GM06990 (cell line): ENCODE results near the gene DNAI2.

Experiments
- DNase-seq: peaks from one replicate; pipeline ENCODE4 v3.0.0-alpha.2; 2011; ENCODE audit not compliant: insufficient read length; ENCODE audit errors: extremely low read depth
- H3K27me3 ChIP-seq: replicated peaks from 2 replicates; pipeline ENCODE4 v1.6.0; 2011; ENCODE audit warnings: low read length; ENCODE audit not compliant: control insufficient read depth, insufficient read depth
- H3K36me3 ChIP-seq: 2 replicates; pipeline ENCODE4 v1.5.1; 2011; ENCODE audit warnings: low read length; ENCODE audit not compliant: control insufficient read depth, insufficient read depth
- H3K4me3 ChIP-seq: replicated peaks from 2 replicates; pipeline ENCODE4 v1.5.1; 2011; ENCODE audit warnings: low read depth, mild to moderate bottlenecking, control low read depth, low read length
- TF ChIP-seq, protein P1 (sequence below): IDR thresholded peaks from 2 replicates; pipeline ENCODE4 v1.5.1; 2011; ENCODE audit warnings: low read length, control low read depth, mild to moderate bottlenecking, inconsistent platforms; ENCODE audit not compliant: insufficient read depth, poor library complexity, severe bottlenecking

The DNAI2 gene

DNA sequence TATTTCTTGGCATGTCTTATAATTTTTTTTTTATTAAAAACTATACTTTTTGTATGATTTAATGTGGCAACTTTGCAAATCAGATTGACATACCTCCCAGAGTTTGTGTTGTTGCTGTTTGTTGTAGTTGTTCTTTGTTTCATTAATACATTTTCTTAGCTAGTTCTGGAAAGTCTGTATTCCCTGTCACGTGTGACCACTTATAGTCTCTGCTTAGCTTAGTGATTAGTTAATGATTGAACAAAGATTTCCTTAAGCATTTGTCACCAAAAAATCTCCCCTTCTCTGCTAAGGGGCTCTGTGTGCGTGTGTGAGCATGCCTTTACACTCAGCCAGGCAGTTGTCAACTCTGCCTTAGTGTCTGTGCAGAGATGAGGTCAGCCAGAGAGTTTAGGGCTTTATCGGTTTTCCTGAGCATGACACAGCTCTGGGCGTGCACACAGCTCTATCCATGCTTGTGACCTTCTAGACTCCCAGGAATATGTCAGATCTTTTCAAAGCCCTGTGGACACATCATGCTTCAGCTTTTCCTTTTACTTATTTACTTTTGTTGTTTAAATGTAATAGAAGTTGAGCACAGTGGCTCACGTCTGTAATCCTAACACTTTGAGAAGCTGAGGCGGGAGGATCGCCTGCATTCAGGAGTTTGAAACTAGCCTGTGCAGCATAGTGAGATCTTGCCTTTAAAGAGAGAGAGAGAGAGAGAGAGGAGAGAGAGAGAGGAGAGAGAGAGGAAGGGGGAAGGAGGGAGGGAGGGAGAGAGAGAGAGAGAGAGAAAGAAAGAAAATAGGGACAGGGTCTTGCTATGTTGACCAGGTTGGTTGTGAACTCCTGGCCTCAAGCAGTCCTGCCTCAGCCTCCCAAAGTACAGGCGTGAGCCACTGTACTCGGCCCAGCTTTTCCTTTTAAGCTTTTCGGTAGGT is 21.9 kb downstream of the DNAI2 start:
- TF ChIP-seq, protein P1, sequence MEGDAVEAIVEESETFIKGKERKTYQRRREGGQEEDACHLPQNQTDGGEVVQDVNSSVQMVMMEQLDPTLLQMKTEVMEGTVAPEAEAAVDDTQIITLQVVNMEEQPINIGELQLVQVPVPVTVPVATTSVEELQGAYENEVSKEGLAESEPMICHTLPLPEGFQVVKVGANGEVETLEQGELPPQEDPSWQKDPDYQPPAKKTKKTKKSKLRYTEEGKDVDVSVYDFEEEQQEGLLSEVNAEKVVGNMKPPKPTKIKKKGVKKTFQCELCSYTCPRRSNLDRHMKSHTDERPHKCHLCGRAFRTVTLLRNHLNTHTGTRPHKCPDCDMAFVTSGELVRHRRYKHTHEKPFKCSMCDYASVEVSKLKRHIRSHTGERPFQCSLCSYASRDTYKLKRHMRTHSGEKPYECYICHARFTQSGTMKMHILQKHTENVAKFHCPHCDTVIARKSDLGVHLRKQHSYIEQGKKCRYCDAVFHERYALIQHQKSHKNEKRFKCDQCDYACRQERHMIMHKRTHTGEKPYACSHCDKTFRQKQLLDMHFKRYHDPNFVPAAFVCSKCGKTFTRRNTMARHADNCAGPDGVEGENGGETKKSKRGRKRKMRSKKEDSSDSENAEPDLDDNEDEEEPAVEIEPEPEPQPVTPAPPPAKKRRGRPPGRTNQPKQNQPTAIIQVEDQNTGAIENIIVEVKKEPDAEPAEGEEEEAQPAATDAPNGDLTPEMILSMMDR, result no peak
- DNase-seq, result no peak
- Histone ChIP-seq H3K36me3 (no peaks in the 10 kb centered on the region), H3K4me3 (no peak overlapping the region), H3K27me3 (no peaks in the 10 kb centered on the region)

DNA sequence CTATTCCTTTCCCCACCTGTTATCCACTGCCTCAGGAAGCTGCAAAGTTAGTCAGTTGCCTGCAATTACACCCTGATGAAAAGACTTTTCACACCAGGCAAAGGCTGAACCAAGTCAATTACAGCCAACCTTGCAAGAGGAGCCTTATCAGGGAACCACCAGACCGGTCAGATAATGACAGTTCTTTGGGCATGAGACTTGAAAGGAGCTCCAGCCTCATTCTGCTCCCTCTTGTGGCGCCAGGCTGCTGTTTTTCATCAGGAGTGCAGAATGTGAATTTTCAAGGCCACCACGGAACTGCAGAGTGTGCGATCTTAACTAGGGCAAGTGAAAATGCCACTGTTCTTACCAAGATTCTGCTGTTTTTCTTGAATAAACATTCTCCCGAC is 22.5 kb downstream of the DNAI2 start:
- H3K36me3 ChIP-seq, result no peaks in the 10 kb centered on the region
- TF ChIP-seq, protein P1, result peak; percentile 61
- no peak for DNase-seq
- no peak overlapping the region for H3K4me3 ChIP-seq
- H3K27me3 ChIP-seq, result no peaks in the 10 kb centered on the region

DNA sequence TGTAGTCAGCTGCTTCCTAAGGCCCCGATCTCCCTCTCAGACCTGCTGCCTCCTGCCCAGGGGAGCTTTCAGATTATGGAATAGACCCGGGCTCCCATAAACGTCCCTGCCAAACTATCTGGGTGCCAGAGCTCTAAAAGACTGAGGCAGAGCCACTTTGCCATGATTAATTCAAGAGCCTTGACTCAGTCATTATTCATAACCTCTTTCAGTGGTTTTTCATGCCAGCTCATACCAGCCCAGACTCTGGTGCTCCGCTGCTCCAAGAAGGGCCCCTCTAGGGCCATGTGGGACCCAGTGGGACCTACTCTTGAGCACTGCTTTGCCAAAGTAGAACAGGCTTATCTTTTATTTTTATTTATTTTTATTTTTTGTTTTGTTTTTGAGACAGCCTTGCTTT is 23.9 kb downstream of the DNAI2 start:
- TF ChIP-seq, protein P1, result no peak
- no peak for DNase-seq
- Histone ChIP-seq H3K4me3 (no peak overlapping the region), H3K36me3 (no peaks in the 10 kb centered on the region), H3K27me3 (no peaks in the 10 kb centered on the region)

DNA sequence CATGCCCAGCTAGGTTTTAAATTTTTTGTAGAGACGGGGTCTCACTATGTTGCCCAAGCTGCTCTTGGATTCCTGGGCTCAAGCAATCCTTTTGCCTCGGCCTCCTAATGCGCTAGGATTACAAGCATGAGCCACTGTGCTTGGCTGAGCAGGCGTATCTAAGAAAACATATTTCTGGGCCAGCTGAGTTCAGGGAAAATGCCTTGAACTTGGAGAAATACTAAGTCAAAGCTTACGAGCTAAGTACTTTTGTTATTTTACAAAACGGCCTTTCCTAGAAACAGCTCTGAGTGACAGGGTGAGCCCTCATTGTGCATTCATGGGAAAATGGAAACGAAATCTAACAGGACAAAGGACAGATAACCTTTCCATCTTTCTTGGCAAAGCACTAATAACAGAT is 24.7 kb downstream of the DNAI2 start:
- TF ChIP-seq, protein P1, result no peak
- no peak overlapping the region for H3K4me3 ChIP-seq
- no peaks in the 10 kb centered on the region for H3K36me3 ChIP-seq
- DNase-seq, result no peak
- H3K27me3 ChIP-seq, result no peaks in the 10 kb centered on the region

DNA sequence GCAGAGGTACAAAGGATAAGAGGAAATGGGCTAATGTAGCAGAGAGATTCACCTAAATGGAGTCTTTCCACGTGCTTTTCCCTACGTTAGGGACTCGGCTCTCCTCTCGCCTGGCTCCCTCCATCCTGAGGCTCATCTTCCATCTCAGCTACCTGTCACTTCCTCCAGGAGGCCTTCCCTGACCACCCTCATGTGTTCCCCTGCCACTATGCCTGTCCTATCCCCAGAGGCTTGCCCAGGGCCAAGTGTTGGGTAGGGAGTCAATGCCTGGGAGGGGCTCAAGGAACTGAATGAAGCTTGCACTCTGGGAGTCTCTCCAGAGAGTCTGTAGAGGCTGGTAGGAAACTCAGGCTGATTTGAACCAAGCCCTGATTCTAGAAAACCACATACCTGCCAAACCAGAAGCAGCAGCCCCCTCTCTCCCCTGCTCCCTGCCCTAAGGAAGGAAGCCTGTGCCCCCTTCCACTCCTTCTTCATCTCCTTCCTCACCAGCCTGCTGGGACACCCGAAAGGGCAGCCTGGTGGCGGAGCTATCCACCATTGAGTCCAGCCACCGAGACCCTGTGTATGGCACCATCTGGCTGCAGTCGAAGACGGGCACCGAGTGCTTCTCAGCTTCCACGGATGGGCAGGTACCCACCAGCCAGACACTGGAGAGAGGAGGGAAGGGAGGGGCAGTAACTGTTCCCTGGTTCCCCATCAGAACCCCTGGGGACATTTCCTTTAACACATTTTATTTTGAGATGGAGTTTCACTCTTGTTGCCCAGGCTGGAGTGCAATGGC is 25.4 kb downstream of the DNAI2 start:
- Histone ChIP-seq H3K36me3 (no peaks in the 10 kb centered on the region), H3K27me3 (no peaks in the 10 kb centered on the region), H3K4me3 (no peak overlapping the region)
- no peak for DNase-seq
- TF ChIP-seq, protein P1, result no peak
